T-helper 9 cell (primary cell): ENCODE data around the gene BTBD2.

Experiments
- DNase-seq: peaks from one replicate; pipeline ENCODE4 v3.0.0-alpha.2; 2020

The BTBD2 gene

DNA sequence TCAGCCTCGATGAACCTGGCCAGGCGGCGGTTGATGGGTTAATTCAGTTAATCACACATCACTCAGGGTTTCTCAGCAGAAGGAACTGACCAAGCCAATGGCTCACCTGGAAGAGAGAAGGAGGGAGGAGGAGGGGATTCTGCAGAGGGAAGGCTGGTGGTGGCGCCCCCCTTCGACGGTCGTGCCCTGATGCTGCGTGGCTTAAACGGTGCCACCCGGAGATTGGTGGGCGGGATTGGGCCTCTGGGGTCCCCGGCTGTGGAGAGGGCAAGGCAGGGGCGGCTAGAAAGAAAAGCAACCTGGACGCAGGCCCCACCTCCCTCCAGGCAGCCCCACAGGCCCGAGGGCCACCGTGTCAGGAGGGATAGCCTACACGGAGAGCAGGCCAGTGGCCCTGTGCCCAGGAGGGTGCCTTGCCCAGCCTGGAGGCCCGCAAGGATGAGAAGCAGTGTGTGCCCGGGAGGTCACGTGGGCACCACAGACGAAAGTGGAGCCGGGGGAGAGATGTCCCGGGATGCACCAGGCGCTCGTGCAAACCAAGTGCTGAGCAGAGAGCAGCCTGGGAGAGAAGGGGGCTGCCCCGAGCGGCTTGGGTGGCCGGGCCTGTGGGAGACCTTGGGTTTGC, 58.5 kb downstream of the BTBD2 start:
- DNase-seq = no peak

- DNase-seq = no peak
These were observed 59.4 kb downstream of the BTBD2 start for GRCh38 chr19:1956122-1956494.

- DNase-seq = no peak
These were observed 60.1 kb downstream of the BTBD2 start for GRCh38 chr19:1955171-1956121.

DNA sequence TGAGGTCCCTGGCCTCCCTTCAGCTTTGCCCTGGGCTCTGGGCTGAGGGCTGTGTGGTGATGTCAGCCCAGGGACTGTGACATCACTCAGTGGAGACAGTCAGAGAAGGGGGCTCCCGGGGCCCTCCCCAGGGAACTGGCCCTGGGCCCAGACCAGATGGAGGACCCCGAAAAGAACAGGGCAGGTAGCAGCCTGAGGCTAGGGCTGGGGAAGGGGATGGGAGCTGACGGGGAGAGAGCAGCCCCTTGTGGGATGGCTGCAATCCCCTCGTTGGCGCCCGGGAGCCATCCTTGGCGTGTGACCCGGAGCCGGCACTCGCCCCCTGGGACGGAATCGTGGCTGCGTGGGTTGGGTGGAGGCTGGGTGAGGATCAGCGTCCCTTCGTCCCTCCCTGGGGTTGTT, 61.0 kb downstream of the BTBD2 start:
- no peak for DNase-seq

GRCh38 chr19:1953441-1954094, 61.9 kb downstream of the BTBD2 start:
- no peak for DNase-seq

GRCh38 chr19:1953037-1953436, 62.5 kb downstream of the BTBD2 start:
- no peak for DNase-seq

- no peak for DNase-seq
These were observed 62.9 kb downstream of the BTBD2 start for GRCh38 chr19:1952635-1953034.

GRCh38 chr19:1950640-1951039, 64.9 kb downstream of the BTBD2 start:
- no peak for DNase-seq

GRCh38 chr19:1949304-1950101, 66.0 kb downstream of the BTBD2 start:
- DNase-seq = no peak

GRCh38 chr19:1947651-1948209, 67.8 kb downstream of the BTBD2 start:
- DNase-seq = no peak

- DNase-seq = no peak
These were observed 69.6 kb downstream of the BTBD2 start for GRCh38 chr19:1945899-1946298.

DNA sequence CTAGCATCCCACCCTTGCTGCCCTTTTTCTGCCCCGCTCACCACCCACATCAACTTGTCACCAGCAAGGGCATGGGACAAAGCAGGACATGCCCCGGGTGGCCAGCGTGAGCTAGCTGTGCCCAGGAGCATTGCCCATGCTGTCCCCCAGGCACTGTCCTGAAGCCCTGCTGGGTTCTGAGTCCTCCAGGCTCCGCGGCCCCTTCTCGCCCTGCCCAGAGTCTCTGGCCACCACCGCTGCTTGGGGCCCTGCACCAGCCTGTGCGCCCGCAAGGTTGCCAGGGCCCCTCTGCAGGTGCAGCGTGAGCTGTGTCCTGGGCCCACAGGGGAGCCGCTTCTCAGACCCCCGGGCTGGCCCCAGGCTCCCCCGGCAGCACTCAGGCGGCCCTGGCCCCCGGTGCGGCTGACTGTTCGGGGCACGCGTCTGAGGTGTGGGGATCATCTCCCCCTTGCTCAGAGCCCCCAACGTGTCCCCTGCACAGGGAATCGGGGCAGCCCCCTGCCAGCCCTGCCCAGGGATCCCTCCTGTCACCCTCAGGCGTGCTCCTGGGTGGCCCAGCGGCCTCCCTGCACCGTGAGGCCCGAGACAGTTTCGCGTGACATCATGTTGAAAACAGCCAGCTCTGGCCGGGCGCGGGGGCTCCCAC, 70.5 kb downstream of the BTBD2 start:
- DNase-seq = no peak

DNA sequence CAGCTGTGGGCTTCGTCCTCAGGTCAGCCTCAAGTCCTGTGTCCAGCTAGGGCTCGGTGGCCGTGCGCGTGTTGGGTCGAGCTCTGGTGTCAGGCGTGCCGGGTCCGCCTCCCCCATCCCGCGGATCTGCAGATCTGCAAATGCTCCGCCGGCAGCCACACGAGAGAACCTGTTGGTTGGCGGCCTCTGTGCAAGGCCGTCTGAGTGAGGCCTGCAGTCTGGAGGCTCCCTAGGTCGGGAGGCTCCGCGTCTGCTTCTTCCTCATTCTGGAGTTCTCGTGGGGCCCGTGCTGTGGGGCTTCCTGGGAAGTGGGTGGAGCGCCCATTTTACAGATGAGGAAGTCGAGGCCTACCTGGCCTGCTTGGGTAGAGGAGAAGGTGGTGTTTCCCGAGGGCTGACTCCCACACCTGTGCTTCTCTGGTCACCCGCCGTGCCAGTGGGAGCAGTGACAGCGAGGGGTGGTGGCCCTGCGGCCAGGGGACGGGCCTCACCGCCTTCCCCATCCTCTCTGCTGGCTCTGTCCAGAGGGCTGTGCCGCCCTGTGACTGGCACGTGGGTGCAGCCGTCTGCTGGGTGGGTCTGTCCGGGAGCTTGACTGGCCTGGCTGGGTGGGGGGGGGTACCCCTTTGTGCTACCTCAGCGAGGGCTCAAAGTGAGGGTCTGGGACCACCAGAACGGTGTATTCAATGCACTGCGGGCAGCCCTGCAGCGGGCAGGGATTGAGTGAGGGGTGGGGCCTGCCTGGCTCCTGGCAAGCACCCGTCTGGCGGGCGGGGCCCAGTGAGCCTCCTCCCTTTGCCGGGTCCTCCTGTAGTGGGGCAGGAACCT, 71.2 kb downstream of the BTBD2 start:
- no peak for DNase-seq

- no peak for DNase-seq
These were observed 71.8 kb downstream of the BTBD2 start for GRCh38 chr19:1943661-1944087.

GRCh38 chr19:1942934-1943555, 72.5 kb downstream of the BTBD2 start:
- DNase-seq = peak; percentile 36

DNA sequence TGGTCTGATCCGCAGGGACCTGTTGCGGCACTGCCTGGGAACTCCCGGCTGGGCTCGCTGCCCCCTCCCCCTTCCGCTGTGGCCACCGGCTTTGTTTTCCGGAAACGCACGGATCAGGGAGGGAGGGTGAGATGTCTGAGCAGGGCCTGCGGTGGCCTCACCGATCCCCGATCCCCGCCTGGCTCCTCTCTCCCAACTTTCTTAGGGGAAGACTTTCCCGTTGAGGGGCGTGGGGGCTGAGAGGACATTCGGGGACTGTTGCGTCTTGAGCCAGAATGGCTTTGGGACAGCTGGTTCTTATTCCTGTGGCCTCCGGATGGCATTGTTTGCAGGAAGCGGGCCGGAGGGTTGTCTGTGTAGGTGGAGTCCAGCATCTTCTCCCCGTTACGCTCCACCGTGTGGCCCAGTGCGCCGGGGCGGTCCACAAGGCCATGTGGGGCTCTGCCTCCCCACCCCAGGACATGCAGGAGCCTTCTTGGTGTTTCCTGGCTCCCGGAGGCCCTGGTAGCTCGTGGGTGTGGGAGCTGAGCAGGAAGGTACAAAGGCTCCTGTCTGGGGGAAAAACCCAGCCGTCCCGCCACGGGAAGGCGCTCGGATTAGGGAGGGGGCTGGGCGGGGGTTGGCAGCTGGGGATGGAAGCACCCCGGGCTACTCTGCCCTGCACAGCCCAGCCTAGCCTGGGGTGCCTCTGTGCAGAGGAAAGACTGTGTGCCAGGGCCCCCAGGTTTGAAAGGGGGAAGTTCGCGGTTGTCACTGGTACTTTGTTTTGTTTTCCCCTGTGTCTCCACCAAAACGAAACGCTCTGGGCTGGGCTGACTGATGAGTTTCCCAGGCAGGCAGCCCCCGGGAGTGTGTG, 73.2 kb downstream of the BTBD2 start:
- DNase-seq = peak; percentile 81

DNA sequence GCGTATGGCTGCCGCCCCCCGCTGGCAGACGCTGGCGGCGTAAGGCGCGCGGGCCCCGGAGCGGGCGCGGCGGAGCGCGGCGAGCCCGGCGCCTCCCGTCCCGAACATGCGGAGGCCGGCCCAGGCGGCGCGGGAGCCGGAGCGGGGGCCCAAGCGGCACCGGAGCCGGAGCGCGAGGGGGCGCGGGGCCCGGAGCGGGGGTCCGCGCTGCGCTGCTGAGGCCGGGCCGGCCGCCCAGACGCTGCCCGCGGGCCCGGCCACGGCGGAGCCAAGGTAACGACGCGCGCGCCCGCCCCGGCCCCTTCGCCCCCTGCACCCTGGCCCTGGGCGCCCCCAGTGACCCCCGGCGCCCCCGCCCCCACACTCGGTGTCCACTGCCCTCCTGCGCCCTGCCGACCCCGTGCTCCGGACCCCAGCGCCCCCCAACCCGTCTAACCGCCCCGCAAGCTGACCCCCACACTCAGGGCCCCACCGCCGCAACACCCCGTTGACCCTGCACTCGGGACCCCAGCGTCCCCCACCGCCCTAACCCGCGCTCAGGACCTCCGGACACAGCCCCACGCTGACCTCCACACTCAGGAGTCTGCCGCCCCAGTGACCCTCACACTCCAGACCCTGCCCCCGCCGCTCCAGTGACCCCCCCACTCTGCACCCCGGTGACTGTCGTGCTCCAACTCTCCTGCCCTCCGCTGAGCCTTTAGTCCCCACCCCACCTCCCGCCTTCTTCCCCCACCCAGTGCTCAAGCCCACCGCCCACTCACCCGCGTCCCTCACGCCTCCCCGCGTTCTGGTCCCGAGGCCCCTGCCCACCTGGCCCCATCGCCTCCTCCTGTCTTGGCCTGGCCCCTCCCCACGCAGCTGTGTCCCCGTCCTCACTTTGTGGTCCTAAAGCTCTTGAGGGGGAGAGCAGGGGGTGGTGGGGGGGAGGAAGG, 74.1 kb downstream of the BTBD2 start, which contains the start of gene CSNK1G2:
Gene CSNK1G2, plus strand, starts transcription at position 27 of the 932 bp plus-strand sequence. CDS start 28,601 bp downstream, outside the sequence.
- no peak for DNase-seq

GRCh38 chr19:1938071-1938470, 77.4 kb downstream of the BTBD2 start:
- no peak for DNase-seq
